Measurements from ENCODE around the gene SRPX. TPM values are rescaled to one million over a fixed set of nuclear protein-coding genes. Genes with fewer than 3 reads are reported as not detected.

The SRPX gene
- total RNA-seq, 1 donor from 2014 or later: 59.0 TPM

DNA sequence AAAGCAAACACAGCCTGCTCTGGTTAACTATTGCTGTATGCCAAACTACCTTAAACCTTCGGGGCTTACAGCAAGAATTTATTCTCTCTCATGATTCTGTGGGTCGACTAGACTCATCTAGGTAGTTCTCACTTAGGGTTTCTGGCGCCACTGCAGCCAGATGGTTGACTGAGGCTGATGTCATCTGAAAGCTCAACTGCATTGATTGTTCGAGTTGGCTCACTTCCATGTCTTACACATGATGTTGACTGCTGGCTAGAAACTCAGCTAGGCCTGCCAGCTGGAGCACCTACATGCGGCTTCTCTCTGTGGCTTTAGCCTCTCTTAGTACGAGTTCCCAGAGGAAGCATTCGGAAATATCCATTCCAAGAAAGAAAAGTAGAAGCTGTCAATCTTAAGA lies 103.2 kb downstream of the SRPX start:
- no peaks in the 10 kb centered on the region for H3K9me3 ChIP-seq
- TF ChIP-seq, protein P1, sequence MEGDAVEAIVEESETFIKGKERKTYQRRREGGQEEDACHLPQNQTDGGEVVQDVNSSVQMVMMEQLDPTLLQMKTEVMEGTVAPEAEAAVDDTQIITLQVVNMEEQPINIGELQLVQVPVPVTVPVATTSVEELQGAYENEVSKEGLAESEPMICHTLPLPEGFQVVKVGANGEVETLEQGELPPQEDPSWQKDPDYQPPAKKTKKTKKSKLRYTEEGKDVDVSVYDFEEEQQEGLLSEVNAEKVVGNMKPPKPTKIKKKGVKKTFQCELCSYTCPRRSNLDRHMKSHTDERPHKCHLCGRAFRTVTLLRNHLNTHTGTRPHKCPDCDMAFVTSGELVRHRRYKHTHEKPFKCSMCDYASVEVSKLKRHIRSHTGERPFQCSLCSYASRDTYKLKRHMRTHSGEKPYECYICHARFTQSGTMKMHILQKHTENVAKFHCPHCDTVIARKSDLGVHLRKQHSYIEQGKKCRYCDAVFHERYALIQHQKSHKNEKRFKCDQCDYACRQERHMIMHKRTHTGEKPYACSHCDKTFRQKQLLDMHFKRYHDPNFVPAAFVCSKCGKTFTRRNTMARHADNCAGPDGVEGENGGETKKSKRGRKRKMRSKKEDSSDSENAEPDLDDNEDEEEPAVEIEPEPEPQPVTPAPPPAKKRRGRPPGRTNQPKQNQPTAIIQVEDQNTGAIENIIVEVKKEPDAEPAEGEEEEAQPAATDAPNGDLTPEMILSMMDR (IDR thresholded peaks at IDR 0.05): no peak
- DNase-seq: no peak
- intact Hi-C loops (cut with DNase I): no loop called here
- no peak overlapping the region for H3K4me3 ChIP-seq
- H3K36me3 ChIP-seq: no peaks in the 10 kb centered on the region
- no peaks in the 10 kb centered on the region for H3K27me3 ChIP-seq (ENCODE audit: low read depth)
- ATAC-seq: no peak
- H3K4me1 ChIP-seq: no peaks in the 10 kb centered on the region
- H3K27ac ChIP-seq: no peak overlapping the region

DNA sequence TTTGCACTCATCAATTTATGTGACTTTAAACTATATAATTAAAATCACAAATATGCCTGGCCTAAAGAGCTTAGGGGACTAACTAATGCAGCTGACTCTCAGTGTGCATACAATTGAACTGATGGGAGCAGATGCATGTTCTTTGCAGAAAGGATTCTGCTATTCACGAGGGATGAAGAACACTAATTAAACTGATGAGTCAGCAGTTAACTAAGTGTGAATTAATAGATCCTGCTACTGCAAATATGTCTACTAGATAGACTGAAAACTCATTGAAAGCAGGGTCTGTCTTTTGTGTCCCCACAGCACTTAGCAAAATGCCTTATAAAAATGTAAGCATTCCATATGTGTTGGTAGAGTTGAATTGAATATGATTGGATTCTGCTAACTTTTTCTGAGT lies 104.0 kb downstream of the SRPX start:
- intact Hi-C loops (cut with DNase I): no loop called here
- Histone ChIP-seq H3K4me3 (no peak overlapping the region), H3K9me3 (no peaks in the 10 kb centered on the region), H3K4me1 (no peaks in the 10 kb centered on the region), H3K27me3 (ENCODE audit: low read depth) (no peaks in the 10 kb centered on the region), H3K36me3 (no peaks in the 10 kb centered on the region), H3K27ac (no peak overlapping the region)
- TF ChIP-seq, protein P1 (IDR thresholded peaks at IDR 0.05): no peak
- ATAC-seq: no peak
- DNase-seq: no peak

DNA sequence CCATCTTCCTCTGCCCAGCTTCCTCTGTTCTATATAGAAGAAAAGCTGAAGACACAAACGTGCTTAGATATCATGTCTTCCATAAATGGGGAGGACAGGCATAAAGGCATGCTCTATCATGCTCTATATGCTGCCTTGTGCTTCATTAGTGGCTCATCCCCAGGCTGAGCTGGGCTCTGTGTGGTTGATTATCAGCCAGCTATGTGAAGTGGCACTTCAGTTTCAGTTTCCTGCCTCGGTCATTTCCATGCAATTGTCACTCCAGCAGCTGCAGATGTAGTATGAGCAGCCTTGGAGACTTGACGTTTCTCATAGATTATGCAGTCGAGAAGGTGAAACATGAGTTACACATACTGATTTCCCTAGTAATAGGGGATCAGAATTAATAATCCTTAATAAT lies 108.1 kb downstream of the SRPX start:
- ATAC-seq (no peak), DNase-seq (no peak)
- Histone ChIP-seq H3K27me3 (ENCODE audit: low read depth) (no peaks in the 10 kb centered on the region), H3K36me3 (no peaks in the 10 kb centered on the region), H3K4me1 (no peaks in the 10 kb centered on the region), H3K4me3 (no peak overlapping the region), H3K27ac (no peak overlapping the region), H3K9me3 (no peaks in the 10 kb centered on the region)
- intact Hi-C loops (cut with DNase I): no loop called here
- TF ChIP-seq, protein P1 (IDR thresholded peaks at IDR 0.05): no peak

DNA sequence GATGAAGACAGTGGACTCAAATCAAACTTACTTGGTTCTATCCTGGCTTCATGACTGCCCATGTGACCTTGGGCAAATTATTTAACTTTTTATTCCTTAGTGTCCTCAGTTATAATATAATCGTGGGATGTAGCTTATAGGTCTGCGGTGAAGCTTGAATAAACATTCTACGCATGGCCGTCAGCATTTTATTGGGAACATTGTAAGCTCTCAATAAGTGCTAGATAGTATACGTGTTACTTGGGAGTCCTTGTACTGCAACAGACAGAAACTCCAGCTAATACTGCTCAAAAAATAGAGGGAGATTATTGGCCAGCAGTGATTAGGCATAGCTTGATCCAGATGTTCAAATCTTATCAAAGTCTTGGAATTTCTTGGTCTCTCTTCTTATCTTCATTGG lies 109.5 kb downstream of the SRPX start:
- DNase-seq: no peak

DNA sequence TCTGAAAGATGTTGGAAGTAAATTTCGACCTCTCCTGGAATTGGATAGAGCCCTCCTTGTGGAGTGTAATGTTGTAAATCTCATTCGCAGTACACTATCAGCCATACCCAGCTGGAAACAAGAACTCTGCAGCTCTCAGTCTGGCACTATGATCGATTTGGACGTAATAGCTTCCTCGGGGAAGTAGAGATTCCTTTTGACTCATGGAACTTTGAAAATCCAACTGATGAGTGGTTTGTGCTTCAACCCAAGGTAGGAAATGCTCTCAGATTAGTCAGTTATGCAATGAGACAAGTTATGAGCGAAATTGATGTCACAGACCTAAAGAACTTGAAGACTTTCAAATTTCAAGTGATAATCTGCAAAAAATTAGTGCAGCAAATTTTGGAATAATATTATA lies 110.4 kb downstream of the SRPX start:
- Histone ChIP-seq H3K36me3 (no peaks in the 10 kb centered on the region), H3K4me3 (no peak overlapping the region), H3K9me3 (no peaks in the 10 kb centered on the region), H3K27ac (no peak overlapping the region), H3K4me1 (no peaks in the 10 kb centered on the region), H3K27me3 (ENCODE audit: low read depth) (no peaks in the 10 kb centered on the region)
- intact Hi-C loops (cut with DNase I): no loop called here
- no peak for DNase-seq
- TF ChIP-seq, protein P1 (IDR thresholded peaks at IDR 0.05): no peak
- no peak for ATAC-seq

More for the DNA sequence above, 109.5 kb downstream of the SRPX start:
- Histone ChIP-seq H3K4me3 (no peak overlapping the region), H3K27ac (no peak overlapping the region), H3K4me1 (no peaks in the 10 kb centered on the region), H3K9me3 (no peaks in the 10 kb centered on the region), H3K36me3 (no peaks in the 10 kb centered on the region), H3K27me3 (ENCODE audit: low read depth) (no peaks in the 10 kb centered on the region)
- TF ChIP-seq, protein P1 (IDR thresholded peaks at IDR 0.05): no peak
- intact Hi-C loops (cut with DNase I): no loop called here
- no peak for ATAC-seq

All from lower lobe of right lung (tissue), 2 donors.